SKM-1 (cell line): ENCODE results near the gene LAIR1.
"Not testable (repeated sequence)": the region's sequence is repeated elsewhere in the genome, so short reads cannot be mapped to it uniquely, and the experiment has no call there.

Experiments used
- DNase-seq: peaks from one replicate; lab custom pipeline; 2025; ENCODE audit not compliant: unreplicated experiment; lab: John Stamatoyannopoulos, UW

LAIR1 gene

GRCh38 chr19:54364775-54365257 lies at the start of gene LAIR1:
LAIR1 (minus strand) TSS chr19:54364931; CDS start chr19:54364804, 127 bp downstream.
- peak; percentile 44 for DNase-seq

GRCh38 chr19:54414156-54414555 lies 49.4 kb upstream of the LAIR1 start:
- no peak for DNase-seq

- no peak for DNase-seq
These were observed 48.1 kb upstream of the LAIR1 start for GRCh38 chr19:54412877-54413276.

- DNase-seq, result no peak
These were observed 46.3 kb upstream of the LAIR1 start for GRCh38 chr19:54411033-54411432.

GRCh38 chr19:54408456-54409026 lies 43.8 kb upstream of the LAIR1 start:
- no peak for DNase-seq

GRCh38 chr19:54407780-54408179 lies 43.0 kb upstream of the LAIR1 start:
- no peak for DNase-seq

GRCh38 chr19:54405628-54406027 lies 40.9 kb upstream of the LAIR1 start:
- DNase-seq, result no peak

- DNase-seq, result no peak
These were observed 38.3 kb upstream of the LAIR1 start for GRCh38 chr19:54403054-54403453.

- DNase-seq, result no peak
These were observed 36.2 kb upstream of the LAIR1 start for GRCh38 chr19:54400913-54401312.

GRCh38 chr19:54399189-54399588 lies 34.5 kb upstream of the LAIR1 start:
- no peak for DNase-seq

GRCh38 chr19:54395685-54396084 lies 31.0 kb upstream of the LAIR1 start:
- no peak for DNase-seq

GRCh38 chr19:54393381-54393780 lies 28.6 kb upstream of the LAIR1 start:
- DNase-seq, result no peak

- no peak for DNase-seq
These were observed 27.4 kb upstream of the LAIR1 start for GRCh38 chr19:54392105-54392504.

GRCh38 chr19:54391589-54392061 lies 26.9 kb upstream of the LAIR1 start:
- no peak for DNase-seq

- no peak for DNase-seq
These were observed 26.3 kb upstream of the LAIR1 start for GRCh38 chr19:54390942-54391577.

GRCh38 chr19:54389553-54389952 lies 24.8 kb upstream of the LAIR1 start:
- peak; percentile 39 for DNase-seq

GRCh38 chr19:54388802-54389139 lies 24.0 kb upstream of the LAIR1 start:
- DNase-seq, result no peak

GRCh38 chr19:54387991-54388801 lies 23.5 kb upstream of the LAIR1 start:
- DNase-seq, result peak; percentile 35

- no peak for DNase-seq
These were observed 18.6 kb upstream of the LAIR1 start for GRCh38 chr19:54383330-54383729.

- not testable (repeated sequence) for DNase-seq
These were observed 17.3 kb upstream of the LAIR1 start for GRCh38 chr19:54382041-54382440.

- no peak for DNase-seq
These were observed 16.2 kb upstream of the LAIR1 start for GRCh38 chr19:54380897-54381296.

GRCh38 chr19:54379187-54379678 lies 14.5 kb upstream of the LAIR1 start:
- no peak for DNase-seq
